Right lobe of liver (tissue), 6 donors: Measurements from ENCODE around the gene METTL16. TPM values are rescaled to one million over a fixed set of nuclear protein-coding genes. Genes with fewer than 3 reads are reported as not detected.

Source experiments
- ATAC-seq, 4 donors: fragments of 200-7000 bp; cut with Tn5 transposase; one replicate each; pipeline ENCODE4 v1.9.1; 2020; ENCODE audit warnings: mild to moderate bottlenecking in 4 of 4, moderate library complexity in 4 of 4
- DNase-seq, 3 donors: peaks; one replicate each; pipeline ENCODE4 v3.0.0-alpha.2; 2020
- H3K27ac ChIP-seq, 3 donors: fragments of 200-600 bp; one replicate each; pipeline ENCODE4 v1.8.0; 2022
- H3K27me3 ChIP-seq, 2 donors: fragments of 200-600 bp; one replicate each; pipeline ENCODE4 v1.8.0; 2022
- H3K36me3 ChIP-seq, 4 donors: fragments of 200-600 bp; sonication (generic) in 1 of 4; one replicate each; pipeline versions ENCODE4 v1.5.1 to v1.8.0; 2017 to 2022; ENCODE audit warnings: control low read depth in 1 of 4
- H3K4me1 ChIP-seq, 4 donors: fragments of 200-600 bp; sonication (generic) in 1 of 4; one replicate each; pipeline versions ENCODE4 v1.5.1 to v1.8.0; 2017 to 2022; ENCODE audit warnings: control low read depth in 1 of 4
- H3K4me3 ChIP-seq, 3 donors: fragments of 200-600 bp; one replicate each; pipeline ENCODE4 v1.8.0; 2022
- H3K9me3 ChIP-seq, 4 donors: fragments of 200-600 bp; sonication (generic) in 1 of 4; one replicate each; pipeline versions ENCODE4 v1.5.1 to v1.8.0; 2017 to 2022; ENCODE audit warnings: control low read depth in 1 of 4
- POLR2A ChIP-seq: fragments of 450-650 bp; IDR thresholded peaks from one replicate; pipeline ENCODE4 v1.6.1; 2017; ENCODE audit warnings: antibody characterized with exemption, mild to moderate bottlenecking
- WGBS: methylation state at CpG from one replicate; pipeline ENCODE4 v1.1.6; 2018; ENCODE audit warnings: low coverage, low lambda C conversion rate; ENCODE audit not compliant: insufficient coverage; ENCODE audit errors: missing lambda C conversion rate; 5-methylcytosine and 5-hydroxymethylcytosine counted together
- intact Hi-C, 2 donors: fragments of 100-400 bp; cut with DNase I; formaldehyde crosslinking; loops; one replicate each; pipeline versions ENCODE4 v1.11.2 to v1.14.1; 2022
- total RNA-seq, 6 experiments: library from RNA; depleted of rRNA in 2 of 6; stranded (reverse); fragments of >200 nt in 2 of 6; fragmentation: NEBNext Ultra II Directional in 3 of 6; extraction: Animal tissue kit (Norgen Biotek cat#: 25700) in 3 of 6; gene quantifications; one replicate each; pipeline versions ENCODE4 v1.1.0 to v1.2.4, GENCODE V29; 2016 to 2023
- TF ChIP-seq, protein P1 (sequence below), 4 donors: fragments of 200-600 bp in 3 of 4; fragments of 450-650 bp in 1 of 4; IDR thresholded peaks; one replicate each; pipeline versions ENCODE4 v1.5.1 to v1.8.0; 2016 to 2022; ENCODE audit warnings: antibody characterized with exemption in 4 of 4, mild to moderate bottlenecking in 2 of 4
- donor health status: DM: no; HTN: yes; CAD: no.
- donor health status: DM: no; HTN: no; CAD: no.
- donor health status: DM: no; HTN: no; CAD: no.
- donor health status: DM: no; HTN: yes; CAD: no.
- donor health status: DM: no; HTN: yes; CAD: no.

Gene METTL16
- total RNA-seq, 6 experiments from 2014 or later: 8.4 to 12.1 (median 9.3) TPM

DNA sequence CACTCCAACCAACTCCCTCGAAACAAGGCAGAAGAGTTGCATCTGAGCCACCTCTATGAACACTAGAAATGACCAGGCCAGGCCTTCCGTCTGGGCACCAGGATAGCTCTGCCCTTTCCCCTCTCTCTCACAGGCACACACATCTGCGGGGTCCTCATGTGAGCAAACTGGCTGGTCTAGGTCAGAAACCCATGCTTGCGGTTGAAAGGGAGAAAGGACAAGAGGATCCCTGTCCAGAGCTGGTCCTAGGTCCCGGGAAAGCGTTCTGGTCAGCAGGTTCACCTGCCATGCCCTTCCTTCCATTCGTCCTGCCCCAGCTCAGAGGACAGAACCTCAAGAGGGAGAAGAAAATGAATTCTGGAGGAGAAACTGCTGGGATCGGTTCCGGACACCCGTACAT, 113.5 kb downstream of the METTL16 start:
- ATAC-seq: no peak
- Histone ChIP-seq H3K36me3 (no peaks in the 10 kb centered on the region), H3K27me3 (no peaks in the 10 kb centered on the region), H3K9me3 (no peaks in the 10 kb centered on the region), H3K4me1 (peaks cover 2 to 31% (median 15%) of the 10 kb centered on the region in 4 donors), H3K4me3 (peak overlapping the region in 1 of 3 donors; percentile 85), H3K27ac (peak overlapping the region; percentile 84 to 99 (median 95))
- TF ChIP-seq POLR2A: no peak
- TF ChIP-seq, protein P1, sequence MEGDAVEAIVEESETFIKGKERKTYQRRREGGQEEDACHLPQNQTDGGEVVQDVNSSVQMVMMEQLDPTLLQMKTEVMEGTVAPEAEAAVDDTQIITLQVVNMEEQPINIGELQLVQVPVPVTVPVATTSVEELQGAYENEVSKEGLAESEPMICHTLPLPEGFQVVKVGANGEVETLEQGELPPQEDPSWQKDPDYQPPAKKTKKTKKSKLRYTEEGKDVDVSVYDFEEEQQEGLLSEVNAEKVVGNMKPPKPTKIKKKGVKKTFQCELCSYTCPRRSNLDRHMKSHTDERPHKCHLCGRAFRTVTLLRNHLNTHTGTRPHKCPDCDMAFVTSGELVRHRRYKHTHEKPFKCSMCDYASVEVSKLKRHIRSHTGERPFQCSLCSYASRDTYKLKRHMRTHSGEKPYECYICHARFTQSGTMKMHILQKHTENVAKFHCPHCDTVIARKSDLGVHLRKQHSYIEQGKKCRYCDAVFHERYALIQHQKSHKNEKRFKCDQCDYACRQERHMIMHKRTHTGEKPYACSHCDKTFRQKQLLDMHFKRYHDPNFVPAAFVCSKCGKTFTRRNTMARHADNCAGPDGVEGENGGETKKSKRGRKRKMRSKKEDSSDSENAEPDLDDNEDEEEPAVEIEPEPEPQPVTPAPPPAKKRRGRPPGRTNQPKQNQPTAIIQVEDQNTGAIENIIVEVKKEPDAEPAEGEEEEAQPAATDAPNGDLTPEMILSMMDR (IDR thresholded peaks at IDR 0.05): no peak
- DNase-seq: peak in 1 of 3 donors; percentile 49
- intact Hi-C loops: no loop called here
- WGBS: 45% methylated on average over 4 of the region's 10 CpGs

DNA sequence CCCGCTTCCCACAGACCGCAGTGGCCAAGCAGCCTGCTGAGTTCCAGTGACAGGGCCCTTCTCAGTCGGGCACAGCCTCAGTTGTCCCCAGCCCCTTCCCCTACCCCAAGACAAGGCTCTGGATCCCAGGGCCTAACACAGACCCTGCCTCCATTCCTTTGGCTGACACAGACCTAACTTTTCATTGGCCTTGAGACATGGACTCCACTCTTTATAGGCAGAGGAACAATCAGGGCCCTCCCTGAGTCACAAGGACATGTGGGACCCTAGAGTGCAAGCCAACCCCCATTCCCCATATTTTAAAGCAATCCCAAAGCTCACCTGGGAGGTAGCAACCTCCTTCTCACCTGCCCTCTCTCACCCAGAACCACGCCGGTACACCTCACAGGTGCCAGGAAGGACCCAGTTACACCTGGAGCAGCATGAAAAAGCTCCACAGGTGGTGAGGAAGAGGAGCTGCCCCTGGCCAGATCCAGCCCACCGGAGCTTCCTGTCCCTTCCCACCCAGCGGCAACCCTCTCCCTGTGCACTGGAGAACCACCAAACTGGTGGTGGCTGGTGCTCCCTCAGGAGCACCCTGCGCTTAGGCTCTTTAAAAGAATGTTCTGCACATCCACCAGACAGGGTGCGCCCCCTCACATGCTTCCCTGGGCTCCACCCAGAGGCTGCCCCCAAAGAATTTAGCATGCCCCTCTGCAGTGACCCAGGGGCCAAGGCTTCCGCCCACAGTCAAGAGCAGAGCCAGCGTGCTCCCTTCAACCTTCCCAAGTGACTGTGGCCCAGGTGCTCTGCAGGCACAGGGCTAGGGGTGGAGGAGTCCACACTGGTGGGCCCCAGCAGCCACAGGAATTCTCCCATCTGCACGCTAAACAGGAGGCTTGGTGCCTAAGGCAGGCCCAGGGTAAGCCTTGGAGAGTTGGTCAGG, 114.2 kb downstream of the METTL16 start:
- ATAC-seq: no peak
- Histone ChIP-seq H3K4me1 (peaks cover 2 to 31% (median 14%) of the 10 kb centered on the region in 4 donors), H3K4me3 (peak overlapping the region in 1 of 3 donors; percentile 11), H3K27ac (peak overlapping the region; percentile 60 to 99 (median 95)), H3K36me3 (no peaks in the 10 kb centered on the region), H3K27me3 (no peaks in the 10 kb centered on the region), H3K9me3 (no peaks in the 10 kb centered on the region)
- 90% methylated on average over 2 of the region's 12 CpGs for WGBS
- peak in 1 of 3 donors; percentile 54 for DNase-seq
- TF ChIP-seq, protein P1 (IDR thresholded peaks at IDR 0.05): no peak
- TF ChIP-seq POLR2A: no peak
- intact Hi-C loops: no loop called here

DNA sequence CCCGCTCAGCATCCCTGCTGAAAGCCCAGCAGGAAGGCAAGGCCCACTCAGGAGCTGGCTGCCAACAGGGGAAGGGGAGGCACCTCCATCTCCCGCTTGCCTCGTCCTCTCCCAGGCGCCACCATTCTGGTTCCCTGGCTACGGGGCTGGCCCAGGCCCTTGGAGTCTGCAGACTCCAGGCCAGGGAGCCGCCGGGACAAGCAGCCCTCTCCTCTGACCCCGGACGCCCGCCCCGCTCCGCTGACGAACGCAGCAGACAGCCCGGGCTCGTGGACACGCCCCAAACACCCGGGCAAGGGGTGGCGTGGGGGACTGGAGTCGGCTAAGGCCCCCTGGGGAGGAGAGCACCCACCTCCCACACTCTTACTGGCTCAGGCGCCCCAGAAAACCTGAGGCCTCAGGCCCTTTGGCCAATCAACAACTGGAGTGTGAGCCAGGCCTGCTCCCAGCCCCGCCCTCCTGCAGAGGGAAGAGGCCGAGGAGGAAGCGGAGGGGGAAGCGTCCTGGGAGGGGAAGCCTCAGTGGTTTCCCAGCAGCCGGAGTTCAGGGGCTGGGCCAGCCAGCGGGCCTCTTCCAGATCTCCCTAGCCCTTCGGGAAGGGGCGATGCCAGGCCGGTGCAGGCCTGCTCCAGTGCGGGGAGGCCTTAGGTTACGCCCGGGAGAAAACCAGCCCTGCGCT, 115.0 kb downstream of the METTL16 start:
- Histone ChIP-seq H3K4me1 (peaks cover 2 to 37% (median 16%) of the 10 kb centered on the region in 4 donors), H3K27me3 (no peaks in the 10 kb centered on the region), H3K27ac (peak overlapping the region; percentile 60 to 99 (median 95)), H3K36me3 (no peaks in the 10 kb centered on the region), H3K4me3 (peak overlapping the region in 1 of 3 donors; percentile 11), H3K9me3 (no peaks in the 10 kb centered on the region)
- intact Hi-C loops: no loop called here
- TF ChIP-seq, protein P1 (IDR thresholded peaks at IDR 0.05): no peak
- no peak for TF ChIP-seq POLR2A
- DNase-seq (peak; percentile 86 to 91 (median 91)), ATAC-seq (peak; percentile 1 to 9 (median 2))
- WGBS: 0% methylated on average over 1 of the region's 34 CpGs

DNA sequence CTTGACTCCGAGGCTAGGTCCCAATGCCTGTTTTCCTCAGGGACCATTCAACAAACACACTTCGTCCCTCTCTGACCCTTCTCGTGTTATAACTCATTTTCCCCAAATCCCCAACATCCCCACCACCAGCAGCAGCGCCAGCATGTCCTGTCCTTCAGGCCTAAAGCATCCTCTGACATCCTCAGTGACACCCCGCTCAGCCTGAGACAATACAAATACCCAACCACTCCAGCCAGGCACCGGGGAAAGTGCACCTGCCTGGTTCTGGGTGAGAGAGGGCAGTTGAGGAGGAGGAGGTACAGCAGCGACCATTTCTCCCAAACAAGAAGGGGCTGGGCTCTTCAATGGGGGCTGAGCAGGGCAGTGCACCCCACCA, 115.5 kb downstream of the METTL16 start:
- 50% methylated on average over 2 of the region's 7 CpGs for WGBS
- Histone ChIP-seq H3K27me3 (no peaks in the 10 kb centered on the region), H3K9me3 (no peaks in the 10 kb centered on the region), H3K36me3 (no peaks in the 10 kb centered on the region), H3K4me3 (no peak overlapping the region), H3K4me1 (peaks cover 0 to 42% (median 19%) of the 10 kb centered on the region in 4 donors), H3K27ac (peak overlapping the region; percentile 31 to 99 (median 95))
- DNase-seq: peak in 1 of 3 donors; percentile 50
- no peak for ATAC-seq
- no peak for TF ChIP-seq POLR2A
- TF ChIP-seq, protein P1 (IDR thresholded peaks at IDR 0.05): no peak
- intact Hi-C loops: no loop called here
